GM12878 (cell line): ENCODE results near the gene PTPRM. TPM values are rescaled to one million over a fixed set of nuclear protein-coding genes. Genes with fewer than 3 reads are reported as not detected.

ENCODE experiments used
- ATAC-seq: fragments of 200-7000 bp; cut with Tn5 transposase; 3 replicates; pipeline ENCODE4 v1.9.1; 2020; ENCODE audit warnings: mild to moderate bottlenecking, moderate library complexity
- BruUV-seq: library from RNA; stranded (reverse); fragments of 400-500 nt; replicated peaks from 2 replicates; lab custom pipeline; 2021; lab: Mats Ljungman, UMichigan
- CTCF ChIA-PET: fragments of 300-600 bp; sonication (Branson Sonifier 250); formaldehyde crosslinking; extraction: SDS; loops from one replicate; lab custom pipeline; 2021; ENCODE audit warnings: inconsistent platforms; lab: Yijun Ruan, JAX
- POLR2A ChIA-PET: fragments of 350-600 bp; formaldehyde crosslinking; extraction: SDS; loops from one replicate; lab custom pipeline; 2021; ENCODE audit warnings: inconsistent platforms; lab: Charles Lee
- RAD21 ChIA-PET: fragments of 300-600 bp; sonication (Branson Sonifier 250); formaldehyde crosslinking; loops from one replicate; lab custom pipeline; 2023; ENCODE audit warnings: antibody characterized with exemption; ENCODE audit not compliant: unreplicated experiment; lab: Charles Lee
- SMC1A ChIA-PET: fragments of 300-600 bp; sonication (Branson Sonifier 250); formaldehyde crosslinking; loops from one replicate; lab custom pipeline; 2023; ENCODE audit not compliant: unreplicated experiment, uncharacterized antibody; lab: Charles Lee
- DNase-seq: peaks from one replicate; pipeline ENCODE4 v3.0.0-alpha.2; 2011; ENCODE audit warnings: low read depth, low spot score
- FAIRE-seq: peaks from 3 replicates; lab custom pipeline; 2011; peaks lifted over from hg19 to GRCh38; lab: Jason Lieb, UNC
- H2AFZ ChIP-seq: 2 replicates; pipeline ENCODE4 v1.6.0; 2011; ENCODE audit warnings: low read depth, low read length, control low read depth; ENCODE audit not compliant: control insufficient read depth
- H3K27ac ChIP-seq: 2 replicates; pipeline ENCODE4 v1.5.1; 2011; ENCODE audit warnings: control low read depth; ENCODE audit not compliant: control insufficient read depth, insufficient read depth
- H3K27me3 ChIP-seq, 2 experiments: replicated peaks in 1 of 2; 2 replicates each; pipeline versions ENCODE4 v1.6.0 to v1.6.1; 2011; ENCODE audit warnings: low read length in 1 of 2; ENCODE audit not compliant: control insufficient read depth in 2 of 2, insufficient read depth in 2 of 2
- H3K36me3 ChIP-seq, 2 experiments: 2 replicates each; pipeline ENCODE4 v1.5.1; 2011; ENCODE audit warnings: low read length in 1 of 2; ENCODE audit not compliant: control insufficient read depth in 2 of 2, insufficient read depth in 2 of 2
- H3K4me1 ChIP-seq: 2 replicates; pipeline ENCODE4 v1.6.1; 2011; ENCODE audit warnings: mild to moderate bottlenecking, low read length, moderate library complexity, mixed read lengths; ENCODE audit not compliant: control insufficient read depth, insufficient read depth
- H3K4me2 ChIP-seq: 2 replicates; pipeline ENCODE4 v1.6.0; 2011; ENCODE audit warnings: control low read depth; ENCODE audit not compliant: control insufficient read depth, insufficient read depth
- H3K4me3 ChIP-seq: fragments of 200-600 bp; sonication (generic); 2 replicates; pipeline ENCODE4 v1.5.1; 2016
- H3K79me2 ChIP-seq: 2 replicates; pipeline ENCODE4 v1.6.0; 2011; ENCODE audit warnings: low read length; ENCODE audit not compliant: control insufficient read depth, insufficient read depth
- H3K9ac ChIP-seq: 2 replicates; pipeline ENCODE4 v1.8.0; 2011; ENCODE audit warnings: low read length, control low read depth, mixed read lengths; ENCODE audit not compliant: control insufficient read depth, insufficient read depth
- H3K9me3 ChIP-seq: replicated peaks from 3 replicates; pipeline ENCODE4 v1.5.1; 2011; ENCODE audit warnings: mild to moderate bottlenecking, low read length; ENCODE audit not compliant: control insufficient read depth, insufficient read depth
- H4K20me1 ChIP-seq: 2 replicates; pipeline ENCODE4 v1.6.0; 2011; ENCODE audit not compliant: control insufficient read depth, insufficient read depth
- ASH2L ChIP-seq: fragments of 300-600, 200-600 bp; sonication (generic); IDR thresholded peaks from 2 replicates; pipeline ENCODE4 v1.6.1; 2017; ENCODE audit warnings: low read depth, mild to moderate bottlenecking, borderline replicate concordance
- CREM ChIP-seq: IDR thresholded peaks from 2 replicates; pipeline ENCODE4 v1.6.1; 2014; ENCODE audit warnings: antibody characterized with exemption, low read depth
- HDGF ChIP-seq: fragments of 450-650 bp; IDR thresholded peaks from 2 replicates; pipeline ENCODE4 v1.6.1; 2016; ENCODE audit warnings: antibody characterized with exemption
- KLF5 ChIP-seq: fragments of 450-650 bp; IDR thresholded peaks from 2 replicates; pipeline ENCODE4 v1.6.1; 2014; ENCODE audit warnings: mild to moderate bottlenecking; ENCODE audit not compliant: partially characterized antibody
- MXI1 ChIP-seq: fragments of 150-350 bp; IDR thresholded peaks from 2 replicates; pipeline ENCODE4 v1.6.1; 2011; ENCODE audit warnings: low read depth, mild to moderate bottlenecking, inconsistent platforms, low read length, improper control_type of control experiment
- NR2C2 ChIP-seq: IDR thresholded peaks from 2 replicates; pipeline ENCODE4 v1.6.1; 2011; ENCODE audit warnings: borderline replicate concordance, low read depth; ENCODE audit not compliant: control insufficient read depth, insufficient read length
- RBBP5 ChIP-seq: fragments of 200-600 bp; sonication (generic); conservative IDR thresholded peaks from 2 replicates; pipeline ENCODE4 v1.6.1; 2016
- STAT3 ChIP-seq: IDR thresholded peaks from 2 replicates; pipeline ENCODE4 v1.6.1; 2011; ENCODE audit warnings: low read depth, low read length, improper control_type of control experiment
- ZNF622 ChIP-seq: fragments of 450-650 bp; IDR thresholded peaks from 2 replicates; pipeline ENCODE4 v1.6.1; 2017; ENCODE audit warnings: mild to moderate bottlenecking, inconsistent platforms
- ZSCAN29 ChIP-seq: fragments of 450-650 bp; IDR thresholded peaks from 2 replicates; pipeline ENCODE4 v1.6.1; 2017; ENCODE audit warnings: mild to moderate bottlenecking, moderate library complexity
- WGBS: methylation state at CpG from one replicate; pipeline ENCODE4 v1.1.6; 2016; ENCODE audit warnings: low lambda C conversion rate; ENCODE audit not compliant: insufficient replicate concordance, insufficient coverage; ENCODE audit errors: missing lambda C conversion rate; 5-methylcytosine and 5-hydroxymethylcytosine counted together
- in situ Hi-C: fragments of 300-500 bp; cut with MboI; formaldehyde crosslinking; loops from 9 replicates; pipeline ENCODE4 v1.14.3; 2018; ENCODE audit warnings: mixed read lengths
- intact Hi-C: fragments of 100-400 bp; cut with micrococcal nuclease; formaldehyde crosslinking; loops from one replicate; pipeline ENCODE4 v1.14.2; 2022; ENCODE audit not compliant: unreplicated experiment
- polyA plus RNA-seq, 11 experiments: library from polyadenylated mRNA; depleted of rRNA in 4 of 11; unstranded in 6 of 11; stranded (reverse) in 5 of 11; fragments of >200 nt; fragmentation: Nextera tagmentation in 4 of 11; fragmentation: Illumina TruSeq in 1 of 11; extraction: Ambion mirVana in 4 of 11; extraction: Trizol in 1 of 11; gene quantifications; 1 replicate in 1 of 11; 2 replicates in 10 of 11; pipeline versions ENCODE4 v1.2.1 to v1.2.3, GENCODE V29; 2011 to 2016; ENCODE audit warnings: inconsistent platforms in 2 of 11, missing spikeins in 2 of 11, low read depth in 1 of 11
- total RNA-seq, 4 experiments: library from RNA; depleted of rRNA in 3 of 4; stranded (reverse); fragments of >200 nt in 3 of 4; fragmentation: Illumina TruSeq in 1 of 4; extraction: Trizol in 1 of 4; gene quantifications; 2 replicates each; pipeline versions ENCODE4 v1.2.1 to v1.2.3, GENCODE V29; 2013 to 2021
- TF ChIP-seq, protein P1 (sequence below): IDR thresholded peaks from 2 replicates; pipeline ENCODE4 v1.6.1; 2011; ENCODE audit warnings: low read depth, mild to moderate bottlenecking, low read length, moderate library complexity, borderline replicate concordance; ENCODE audit errors: extremely low read depth
- TF ChIP-seq, protein P2 (sequence below): fragments of 450-650 bp; IDR thresholded peaks from 2 replicates; pipeline ENCODE4 v1.6.1; 2017; ENCODE audit warnings: low read depth, mild to moderate bottlenecking, moderate library complexity

PTPRM gene
- total and polyA plus RNA-seq, 10 of the 15 experiments (the other 5 are each of a cell fraction or from before 2014, with no cell fraction given) = 0.07 to 22.6 (median 0.60) TPM

DNA sequence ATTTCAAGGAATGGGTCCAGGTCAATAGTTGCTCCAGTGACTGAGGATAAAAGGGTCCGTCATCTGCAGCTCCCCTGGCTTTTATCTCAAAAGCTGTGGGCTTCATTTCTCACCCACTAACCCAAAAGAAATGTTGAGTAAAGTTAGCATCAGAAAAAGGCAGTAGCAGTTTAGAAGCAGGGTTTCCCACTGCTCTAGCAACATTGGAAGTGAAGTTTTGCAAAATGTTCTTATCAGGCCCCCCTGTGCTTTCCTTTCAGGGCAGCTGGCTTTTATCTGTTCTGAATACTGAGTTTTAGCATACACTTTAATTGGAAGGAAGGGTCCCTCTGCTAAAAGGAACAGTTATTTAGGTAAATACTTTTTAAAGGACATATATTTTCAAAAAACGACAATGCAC lies 745.9 kb downstream of the PTPRM start:
- Histone ChIP-seq H3K27ac (no peak overlapping the region), H3K9ac (no peak overlapping the region), H2AFZ (no peak overlapping the region), H3K27me3 (no peaks in the 10 kb centered on the region), H3K9me3 (no peaks in the 10 kb centered on the region), H3K4me1 (no peaks in the 10 kb centered on the region), H4K20me1 (no peaks in the 10 kb centered on the region), H3K4me3 (no peak overlapping the region), H3K36me3 (no peaks in the 10 kb centered on the region), H3K4me2 (no peak overlapping the region), H3K79me2 (no peaks in the 10 kb centered on the region)
- TF ChIP-seq NR2C2 (no peak), MXI1 (no peak), ASH2L (no peak), CREM (no peak), ZSCAN29 (no peak), HDGF (no peak), RBBP5 (no peak), STAT3 (no peak), ZNF622 (no peak), KLF5 (no peak)
- TF ChIP-seq, protein P1, sequence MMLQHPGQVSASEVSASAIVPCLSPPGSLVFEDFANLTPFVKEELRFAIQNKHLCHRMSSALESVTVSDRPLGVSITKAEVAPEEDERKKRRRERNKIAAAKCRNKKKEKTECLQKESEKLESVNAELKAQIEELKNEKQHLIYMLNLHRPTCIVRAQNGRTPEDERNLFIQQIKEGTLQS = no peak
- TF ChIP-seq, protein P2, sequence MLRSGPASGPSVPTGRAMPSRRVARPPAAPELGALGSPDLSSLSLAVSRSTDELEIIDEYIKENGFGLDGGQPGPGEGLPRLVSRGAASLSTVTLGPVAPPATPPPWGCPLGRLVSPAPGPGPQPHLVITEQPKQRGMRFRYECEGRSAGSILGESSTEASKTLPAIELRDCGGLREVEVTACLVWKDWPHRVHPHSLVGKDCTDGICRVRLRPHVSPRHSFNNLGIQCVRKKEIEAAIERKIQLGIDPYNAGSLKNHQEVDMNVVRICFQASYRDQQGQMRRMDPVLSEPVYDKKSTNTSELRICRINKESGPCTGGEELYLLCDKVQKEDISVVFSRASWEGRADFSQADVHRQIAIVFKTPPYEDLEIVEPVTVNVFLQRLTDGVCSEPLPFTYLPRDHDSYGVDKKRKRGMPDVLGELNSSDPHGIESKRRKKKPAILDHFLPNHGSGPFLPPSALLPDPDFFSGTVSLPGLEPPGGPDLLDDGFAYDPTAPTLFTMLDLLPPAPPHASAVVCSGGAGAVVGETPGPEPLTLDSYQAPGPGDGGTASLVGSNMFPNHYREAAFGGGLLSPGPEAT = no peak
- ATAC-seq = no peak
- ChIA-PET POLR2A (no interaction called here), CTCF (no interaction called here), RAD21 (no interaction called here), SMC1A (no interaction called here)
- no peak for DNase-seq
- FAIRE-seq = no peak
- 18% methylated on average over 2 of the region's 2 CpGs for WGBS
- no TSS peak for BruUV-seq
- intact Hi-C loops (no loop called here), in situ Hi-C loops (no loop called here)
